C4-2B (cell line): ENCODE data around the gene CLIC4.
"Not testable (repeated sequence)": the region's sequence is repeated elsewhere in the genome, so short reads cannot be mapped to it uniquely, and the experiment has no call there.

Source experiments
- H3K27ac ChIP-seq: fragments of 450-650 bp; 2 replicates; pipeline ENCODE4 v1.5.1; 2017
- ZFX ChIP-seq: fragments of 450-650 bp; IDR thresholded peaks from 2 replicates; pipeline ENCODE4 v1.6.1; 2017
- TF ChIP-seq, protein P1 (sequence below): fragments of 450-650 bp; conservative IDR thresholded peaks from 2 replicates; pipeline ENCODE4 v1.5.1; 2017; ENCODE audit warnings: mild to moderate bottlenecking

Gene CLIC4

DNA sequence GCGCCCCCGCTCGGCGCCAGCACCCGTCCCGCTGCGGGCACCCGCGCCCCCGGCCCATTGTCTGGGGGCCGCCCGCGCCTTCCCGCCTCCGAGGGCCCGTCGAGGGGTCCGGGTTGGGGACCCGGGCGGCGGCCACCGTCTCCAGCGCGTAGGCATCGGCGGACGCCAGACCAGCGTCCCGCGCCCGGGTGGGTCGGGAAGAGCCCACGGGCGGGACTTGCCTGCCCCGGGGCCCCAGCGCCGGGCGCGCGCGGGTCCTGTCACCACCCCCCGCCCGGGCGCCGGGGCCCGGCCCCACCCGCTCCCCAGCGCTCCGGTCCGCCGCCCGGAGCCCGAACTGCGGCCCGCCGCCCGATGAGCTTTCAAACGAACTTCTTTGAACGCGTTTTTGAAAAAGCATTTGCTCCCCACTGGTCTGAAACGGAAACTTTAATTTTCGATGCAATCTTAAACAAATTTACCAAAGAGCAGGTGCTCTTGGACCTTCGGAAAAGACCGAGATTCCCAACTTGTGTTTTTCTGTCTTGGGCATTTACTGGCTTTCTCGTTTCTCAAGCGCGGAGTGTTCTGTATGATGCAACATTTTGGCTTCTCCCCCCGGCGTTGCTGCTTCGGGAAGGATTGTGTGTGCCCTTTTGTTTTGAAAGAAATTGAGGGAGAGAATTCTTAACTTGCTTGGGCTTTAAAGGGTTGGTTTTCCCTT, 615 bp downstream of the CLIC4 start:
- no peak for TF ChIP-seq ZFX
- TF ChIP-seq, protein P1, sequence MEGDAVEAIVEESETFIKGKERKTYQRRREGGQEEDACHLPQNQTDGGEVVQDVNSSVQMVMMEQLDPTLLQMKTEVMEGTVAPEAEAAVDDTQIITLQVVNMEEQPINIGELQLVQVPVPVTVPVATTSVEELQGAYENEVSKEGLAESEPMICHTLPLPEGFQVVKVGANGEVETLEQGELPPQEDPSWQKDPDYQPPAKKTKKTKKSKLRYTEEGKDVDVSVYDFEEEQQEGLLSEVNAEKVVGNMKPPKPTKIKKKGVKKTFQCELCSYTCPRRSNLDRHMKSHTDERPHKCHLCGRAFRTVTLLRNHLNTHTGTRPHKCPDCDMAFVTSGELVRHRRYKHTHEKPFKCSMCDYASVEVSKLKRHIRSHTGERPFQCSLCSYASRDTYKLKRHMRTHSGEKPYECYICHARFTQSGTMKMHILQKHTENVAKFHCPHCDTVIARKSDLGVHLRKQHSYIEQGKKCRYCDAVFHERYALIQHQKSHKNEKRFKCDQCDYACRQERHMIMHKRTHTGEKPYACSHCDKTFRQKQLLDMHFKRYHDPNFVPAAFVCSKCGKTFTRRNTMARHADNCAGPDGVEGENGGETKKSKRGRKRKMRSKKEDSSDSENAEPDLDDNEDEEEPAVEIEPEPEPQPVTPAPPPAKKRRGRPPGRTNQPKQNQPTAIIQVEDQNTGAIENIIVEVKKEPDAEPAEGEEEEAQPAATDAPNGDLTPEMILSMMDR = no peak

DNA sequence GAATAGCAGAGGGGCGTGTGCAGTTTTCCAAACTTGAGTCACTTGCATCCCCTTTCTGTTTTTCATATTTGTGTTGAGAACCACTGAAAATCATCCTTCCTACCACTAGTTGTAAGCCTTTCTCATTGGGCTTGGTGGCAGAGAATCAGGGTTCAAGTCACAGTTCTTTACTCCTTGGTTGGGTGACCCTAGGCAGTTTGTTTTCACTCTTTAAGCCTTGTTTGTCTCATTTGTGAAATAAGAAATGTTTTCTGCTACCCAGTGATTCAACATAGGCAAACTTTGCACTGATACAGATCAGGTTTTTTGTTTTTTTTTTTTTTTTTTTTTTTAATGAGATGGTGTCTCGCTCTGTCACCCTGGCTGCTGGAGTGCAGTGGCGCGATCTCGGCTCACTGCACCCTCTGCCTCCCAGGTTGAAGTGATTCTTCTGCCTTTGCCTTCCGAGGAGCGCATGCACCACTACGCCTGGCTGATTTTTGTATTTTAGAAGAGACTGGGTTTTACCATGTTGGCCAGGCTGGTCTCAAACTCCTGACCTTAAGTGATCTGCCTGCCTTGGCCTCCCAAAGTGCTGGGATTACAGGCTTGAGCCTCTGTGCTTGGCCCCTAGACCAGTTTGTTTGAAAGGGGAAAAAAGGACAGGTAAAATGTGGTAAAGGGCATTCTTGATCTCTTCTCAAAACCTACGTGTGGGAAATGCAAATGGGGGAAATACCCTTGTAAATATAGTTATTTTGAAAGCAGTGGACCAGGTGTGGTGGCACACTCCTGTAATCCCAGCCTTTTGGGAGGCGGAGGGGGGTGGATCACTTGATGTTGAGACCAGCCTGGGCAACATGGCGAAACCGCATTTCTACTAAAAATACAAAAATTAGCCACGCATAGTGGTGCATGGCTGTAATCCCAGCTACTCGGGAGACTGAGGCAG, 3.2 kb downstream of the CLIC4 start:
- TF ChIP-seq, protein P1 = no peak
- no peak for TF ChIP-seq ZFX
- no peak overlapping the region for H3K27ac ChIP-seq

More for the DNA sequence above, 615 bp downstream of the CLIC4 start:
- peak overlapping the region; percentile 84 for H3K27ac ChIP-seq

DNA sequence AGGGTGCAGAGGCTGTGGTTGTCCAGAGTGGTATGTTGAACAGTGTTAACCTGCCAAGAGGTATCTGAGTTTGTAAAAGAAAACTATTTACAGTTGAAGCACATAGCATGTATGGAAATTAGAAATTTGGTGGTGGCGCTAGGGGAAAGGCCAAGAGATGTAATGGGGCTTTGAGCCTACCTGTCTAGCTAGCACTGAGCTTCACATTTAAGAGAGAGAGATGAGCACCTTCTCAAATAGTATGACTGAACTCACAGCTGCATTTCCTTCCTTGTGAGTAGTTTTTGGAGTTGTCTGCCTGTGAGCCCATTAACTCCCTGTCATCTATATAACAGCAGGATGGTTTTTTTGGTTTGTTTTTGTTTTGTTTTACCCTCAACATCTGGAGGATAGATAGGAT, 4.0 kb downstream of the CLIC4 start:
- TF ChIP-seq ZFX = no peak
- TF ChIP-seq, protein P1 = no peak

DNA sequence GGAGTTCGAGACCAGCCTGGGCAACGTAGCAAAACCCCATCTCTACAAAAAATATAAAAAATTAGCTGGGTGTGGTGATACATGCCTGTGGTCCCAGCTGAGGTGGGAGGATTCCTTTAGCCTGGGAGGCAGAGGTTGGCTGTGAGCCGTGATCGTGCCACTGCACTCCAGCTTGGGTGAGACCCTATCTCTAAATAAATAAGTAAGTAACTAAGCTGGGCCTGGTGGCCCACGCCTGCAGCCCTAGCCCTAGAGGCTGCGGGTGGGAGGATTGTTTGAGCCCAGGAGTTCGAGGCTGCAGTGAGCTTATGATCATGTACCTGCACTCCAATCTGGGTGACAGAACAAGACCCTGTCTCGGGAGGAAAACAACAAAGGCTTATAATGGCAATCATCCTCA, 4.6 kb downstream of the CLIC4 start:
- no peak overlapping the region for H3K27ac ChIP-seq
- TF ChIP-seq, protein P1 = no peak
- no peak for TF ChIP-seq ZFX

More for the DNA sequence above, 4.0 kb downstream of the CLIC4 start:
- no peak overlapping the region for H3K27ac ChIP-seq

DNA sequence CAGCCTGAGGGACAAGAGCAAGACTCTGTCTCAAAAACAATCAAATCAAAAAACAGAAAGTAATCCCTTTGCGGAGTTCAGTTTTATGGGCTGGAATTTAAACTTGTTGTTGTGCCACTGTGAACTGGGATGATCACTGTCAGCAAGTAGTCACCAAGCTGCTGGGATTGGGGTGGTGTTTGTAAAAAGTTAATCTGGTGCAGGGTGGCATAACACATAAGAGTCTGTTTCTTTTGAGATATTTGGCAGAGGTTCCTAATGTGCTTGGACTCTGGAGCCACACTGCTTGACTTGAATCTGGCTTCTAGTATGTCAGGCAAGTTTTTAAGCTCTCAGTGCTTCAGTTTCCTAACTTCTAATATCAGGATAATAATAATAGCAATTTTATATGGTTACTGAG, 6.6 kb downstream of the CLIC4 start:
- no peak for TF ChIP-seq ZFX
- TF ChIP-seq, protein P1 = no peak
- H3K27ac ChIP-seq = no peak overlapping the region

DNA sequence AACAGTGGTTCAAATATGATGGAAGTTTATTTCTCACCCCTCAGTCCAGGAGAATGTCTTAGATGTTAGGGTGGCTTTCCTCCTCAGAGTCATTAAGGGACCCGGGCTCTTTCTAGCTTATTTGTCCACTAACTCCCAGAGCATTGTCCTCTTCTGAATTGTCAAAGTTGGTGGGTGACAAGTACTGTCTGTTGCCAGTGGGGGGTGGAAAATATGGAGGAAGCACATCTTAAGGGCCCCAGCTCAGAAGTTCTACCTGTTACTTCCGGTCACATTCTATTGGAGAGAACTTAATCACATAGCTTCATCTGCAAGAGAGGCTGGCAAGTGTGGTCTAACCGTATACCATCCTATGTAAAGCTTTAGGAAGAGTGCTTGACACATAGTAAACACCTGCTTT, 7.1 kb downstream of the CLIC4 start:
- no peak for TF ChIP-seq ZFX
- TF ChIP-seq, protein P1 = no peak
- no peak overlapping the region for H3K27ac ChIP-seq

DNA sequence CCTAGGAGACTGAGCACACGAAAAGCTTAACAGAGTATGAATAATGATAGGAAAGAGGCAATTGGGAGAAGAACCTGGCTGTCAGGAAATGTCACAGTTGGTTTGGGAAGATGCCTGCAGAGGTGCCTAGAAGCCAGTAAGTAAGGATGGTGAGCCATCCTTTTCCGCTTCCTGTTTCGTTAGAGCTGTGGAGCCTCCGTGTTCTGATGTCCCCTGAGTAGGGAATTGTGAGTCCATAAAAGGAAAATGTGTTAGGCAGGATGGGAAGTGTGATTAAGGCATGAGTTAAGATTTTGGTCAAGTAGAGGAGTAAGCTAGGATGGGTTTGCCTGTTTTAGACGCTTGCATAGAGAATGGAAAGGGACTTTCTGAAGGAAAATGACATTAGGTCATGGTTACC, 9.0 kb downstream of the CLIC4 start:
- TF ChIP-seq, protein P1 = no peak
- no peak for TF ChIP-seq ZFX
- H3K27ac ChIP-seq = no peak overlapping the region

DNA sequence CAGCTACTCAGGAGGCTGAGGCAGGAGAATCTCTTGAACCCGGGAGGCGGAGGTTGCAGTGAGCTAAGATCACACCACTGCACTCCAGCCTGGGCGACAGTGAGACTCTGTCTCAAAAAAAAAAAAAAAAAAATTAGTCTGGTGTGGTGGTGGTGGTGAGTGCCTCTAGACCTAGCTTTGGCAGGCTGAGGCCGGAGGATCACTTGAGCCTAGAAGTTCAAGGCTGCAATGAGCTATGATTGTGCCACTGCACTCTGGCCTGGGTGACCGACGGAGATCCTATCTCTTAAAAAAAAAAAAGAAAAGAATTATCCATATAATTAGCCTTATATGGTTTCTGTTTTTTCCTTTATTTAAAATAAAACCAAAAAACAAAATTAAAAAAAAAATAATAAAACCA, 10.1 kb downstream of the CLIC4 start:
- H3K27ac ChIP-seq = not testable (repeated sequence)
